GM18498 (cell line): ENCODE data around the gene URB1.
"Not testable (repeated sequence)": the region's sequence is repeated elsewhere in the genome, so short reads cannot be mapped to it uniquely, and the experiment has no call there.

Source experiments
- ATAC-seq: cut with Tn5 transposase; IDR thresholded peaks from one replicate; pipeline ENCODE4 v1.9.1; 2021; ENCODE audit warnings: mild to moderate bottlenecking, moderate library complexity; ENCODE audit not compliant: unreplicated experiment

URB1 gene

DNA sequence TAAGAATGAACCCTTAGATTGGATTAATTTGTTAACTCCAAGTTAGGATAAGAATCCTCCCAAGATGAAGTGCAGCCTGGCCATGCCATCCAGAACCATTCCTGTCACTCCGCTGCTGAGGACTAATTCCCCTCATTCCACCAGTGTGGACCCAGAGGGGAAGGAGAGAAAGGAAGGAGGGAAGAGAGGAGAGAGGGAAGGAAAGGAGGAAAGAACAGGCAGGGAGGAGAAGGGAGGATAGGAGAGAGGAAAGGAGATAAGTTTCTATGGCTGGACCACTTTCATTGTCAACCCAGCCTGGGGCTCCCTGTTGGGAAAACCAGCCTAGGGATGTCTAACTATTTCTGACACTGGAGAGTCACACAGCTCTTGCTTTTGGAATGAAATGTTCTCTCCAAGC lies 89.4 kb downstream of the URB1 start:
- ATAC-seq: no peak

- no peak for ATAC-seq
These were observed 90.3 kb downstream of the URB1 start for GRCh38 chr21:32302560-32302959.

GRCh38 chr21:32301596-32301995 lies 91.2 kb downstream of the URB1 start:
- ATAC-seq: no peak

- ATAC-seq: no peak
These were observed 92.6 kb downstream of the URB1 start for GRCh38 chr21:32300117-32300681.

GRCh38 chr21:32299695-32300094 lies 93.1 kb downstream of the URB1 start:
- ATAC-seq: no peak

GRCh38 chr21:32298658-32299081 lies 94.1 kb downstream of the URB1 start, which contains the start of gene MRAP:
Gene MRAP, plus strand, starts transcription at chr21:32298855. Its CDS starts 117 bp downstream, at chr21:32298972.
- no peak for ATAC-seq

GRCh38 chr21:32298148-32298559 lies 94.7 kb downstream of the URB1 start:
- no peak for ATAC-seq

GRCh38 chr21:32297449-32297848 lies 95.4 kb downstream of the URB1 start:
- no peak for ATAC-seq

DNA sequence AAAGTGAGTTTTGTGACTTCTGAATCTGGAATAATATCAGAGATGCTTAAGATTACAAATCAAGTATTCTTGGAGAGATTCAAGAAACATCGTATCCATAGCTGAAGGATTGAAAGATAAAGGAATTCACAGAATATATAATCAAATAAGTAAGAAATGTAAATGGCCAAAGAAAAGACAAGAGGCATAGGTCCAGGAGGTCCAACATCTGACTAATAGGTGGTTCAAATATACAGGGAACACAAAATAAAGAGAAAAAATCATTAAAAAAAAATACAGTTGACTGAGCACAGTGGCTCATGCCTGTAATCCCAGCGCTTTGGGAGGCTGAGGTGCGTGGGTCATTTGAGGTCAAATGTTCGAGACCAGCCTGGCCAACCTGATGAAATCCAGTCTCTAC lies 107.3 kb downstream of the URB1 start:
- ATAC-seq: no peak

DNA sequence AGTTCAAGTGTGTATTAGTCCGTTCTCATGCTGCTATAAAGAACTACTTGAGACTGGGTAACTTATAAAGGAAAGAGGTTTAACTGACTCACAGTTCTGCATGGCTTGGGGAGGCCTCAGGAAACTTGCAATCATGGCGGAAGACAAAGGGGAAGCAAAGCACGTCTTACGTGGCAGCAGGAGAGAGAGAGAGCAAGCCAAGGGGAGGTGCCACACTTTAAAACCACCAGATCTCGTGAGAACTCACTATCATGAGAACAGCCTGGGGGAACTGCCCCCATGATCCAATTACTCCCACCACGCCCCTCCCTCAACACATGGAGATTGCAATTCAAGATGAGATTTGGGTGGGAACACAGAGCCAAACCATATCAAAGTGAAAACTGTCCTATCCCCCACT lies 109.8 kb downstream of the URB1 start:
- no peak for ATAC-seq

DNA sequence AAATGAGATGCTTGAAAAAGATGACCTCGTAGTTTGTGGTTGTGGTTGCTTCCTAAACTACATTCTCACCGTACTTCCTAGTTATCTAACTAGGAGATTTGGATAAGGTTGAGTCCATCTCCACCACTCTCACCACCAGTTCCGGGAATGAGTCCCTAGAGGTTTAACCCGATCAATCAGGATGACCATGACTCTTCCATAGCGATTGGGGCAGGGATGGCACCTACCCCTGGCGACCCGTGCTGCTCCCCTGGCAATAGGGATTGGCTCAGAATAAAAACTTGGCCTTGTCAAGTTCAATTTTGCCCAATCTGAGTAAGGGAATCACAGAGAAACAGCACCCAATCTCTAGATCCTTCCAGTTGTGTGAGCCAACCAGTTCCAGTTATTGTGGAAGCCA lies 111.3 kb downstream of the URB1 start:
- no peak for ATAC-seq

DNA sequence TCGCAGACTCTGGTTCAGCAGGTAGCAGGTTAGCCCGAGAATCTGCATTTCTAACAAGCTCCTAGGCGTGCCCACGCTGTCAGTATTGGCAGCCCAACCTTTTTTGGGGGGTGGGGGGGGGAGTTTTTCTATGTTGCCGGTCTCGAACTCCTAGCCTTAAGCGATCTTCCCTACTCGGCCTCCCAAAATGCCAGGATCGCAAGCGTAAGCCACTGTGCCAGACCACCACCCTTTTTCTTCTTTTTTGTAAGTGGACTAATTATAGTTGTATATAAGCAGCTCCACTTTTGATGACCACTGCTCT lies 113.5 kb downstream of the URB1 start:
- no peak for ATAC-seq

GRCh38 chr21:32278518-32279376 lies 114.1 kb downstream of the URB1 start, which contains the start of gene MIS18A:
Gene MIS18A, minus strand, starts transcription at chr21:32279049. Its CDS starts 35 bp downstream, at chr21:32279014.
- ATAC-seq: peak; percentile 96

GRCh38 chr21:32278103-32278502 lies 114.7 kb downstream of the URB1 start:
- no peak for ATAC-seq

DNA sequence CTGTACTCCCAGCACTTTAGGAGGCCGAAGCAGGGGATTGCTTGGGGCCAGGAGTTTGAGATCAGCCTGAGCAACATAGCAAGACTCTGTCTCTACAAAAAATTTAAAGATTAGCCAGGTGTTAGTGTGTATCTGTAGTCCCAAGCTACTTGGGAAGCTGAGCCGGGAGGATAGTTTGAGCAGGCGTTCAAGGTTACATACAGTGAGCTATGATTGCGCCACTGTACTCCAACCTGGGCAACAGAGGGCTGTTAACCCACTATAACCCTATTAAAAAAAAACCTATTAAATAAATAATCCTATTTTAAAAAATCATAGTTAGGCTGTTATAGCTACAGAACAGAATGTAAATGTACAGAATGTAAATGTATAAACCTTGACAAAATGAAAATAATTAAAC lies 116.1 kb downstream of the URB1 start:
- ATAC-seq: no peak

GRCh38 chr21:32270748-32271147 lies 122.1 kb downstream of the URB1 start:
- no peak for ATAC-seq

GRCh38 chr21:32265321-32265720 lies 127.5 kb downstream of the URB1 start:
- not testable (repeated sequence) for ATAC-seq

GRCh38 chr21:32261929-32262328 lies 130.9 kb downstream of the URB1 start:
- no peak for ATAC-seq
